ENCODE results near the gene LANCL2. TPM values are rescaled to one million over a fixed set of nuclear protein-coding genes. Genes with fewer than 3 reads are reported as not detected.
"Not testable (repeated sequence)": the region's sequence is repeated elsewhere in the genome, so short reads cannot be mapped to it uniquely, and the experiment has no call there.

Gene LANCL2
- total and polyA plus RNA-seq, 9 of the 15 experiments (the other 6 are each of a cell fraction or from before 2014, with no cell fraction given), result 5.3 to 18.5 (median 13.5) TPM

GRCh38 chr7:55400191-55400590 lies 35.1 kb downstream of the LANCL2 start (continued):
- TF ChIP-seq ZNF561 (CRISPR knock-in tag; conservative IDR thresholded peaks at IDR 0.05) (no peak), HLTF (IDR thresholded peaks at IDR 0.05) (no peak), ZNF3 (CRISPR knock-in tag; IDR thresholded peaks at IDR 0.05) (no peak), YY1 (IDR thresholded peaks at IDR 0.05; ENCODE audit: borderline replicate concordance in 1 of 3, control insufficient read depth in 1 of 3, extremely low read depth in 1 of 3, insufficient read depth in 3 of 3, insufficient read length in 1 of 3, insufficient replicate concordance in 2 of 3, low read depth in 1 of 3, low read length in 2 of 3) (no peak)

- intact Hi-C loops (cut with micrococcal nuclease); H3K9ac ChIP-seq (ENCODE audit: insufficient read depth in 1 of 2, low read depth in 2 of 2, low read length in 2 of 2); H3K4me2 ChIP-seq (ENCODE audit: insufficient read depth, low read length); H3K36me3 ChIP-seq (ENCODE audit: control insufficient read depth, insufficient read depth, low read length); FAIRE-seq; ATAC-seq; CTCF ChIA-PET (ENCODE audit: low intra/inter-chr PET ratio); BruUV-seq (replicated peaks); H3K9me3 ChIP-seq (replicated peaks; ENCODE audit: control insufficient read depth, insufficient read depth, low read depth, low read length); DNase-seq (ENCODE audit: extremely low read depth in 1 of 4, low spot score in 3 of 4); H3K27ac ChIP-seq (ENCODE audit: extremely low read depth, low read depth, low read length); H4K20me1 ChIP-seq (replicated peaks; ENCODE audit: control insufficient read depth, insufficient read depth, low read length); H3K79me2 ChIP-seq (ENCODE audit: control insufficient read depth, insufficient read depth, low read length); H3K9me1 ChIP-seq (ENCODE audit: control insufficient read depth, insufficient read depth, low read length); in situ Hi-C loops (cut with MboI); H3K4me1 ChIP-seq (replicated peaks in 1 of 2; ENCODE audit: control insufficient read depth in 2 of 2, insufficient read depth in 2 of 2, low read length in 2 of 2); POLR2A ChIA-PET; H2AFZ ChIP-seq (ENCODE audit: low read depth, low read length); H3K4me3 ChIP-seq; H3K27me3 ChIP-seq (ENCODE audit: control insufficient read depth in 2 of 2, insufficient read depth in 2 of 2, low read length in 2 of 2): not testable (repeated sequence)
- no CpG with 5 or more reads among the region's 35 CpGs for WGBS (ENCODE audit: insufficient coverage, low coverage, missing lambda C conversion rate)
Observed at GRCh38 chr7:55402506-55402905, 37.4 kb downstream of the LANCL2 start.
